GM13976 (cell line): ENCODE results near the gene SKAP1.

Experiments used
- DNase-seq: peaks from one replicate; pipeline ENCODE4 v3.0.0; 2012; ENCODE audit warnings: low spot score
- in situ Hi-C: fragments of 300-500 bp; cut with MboI; formaldehyde crosslinking; loops from one replicate; pipeline ENCODE4 v1.12.0; 2022; ENCODE audit warnings: low sequenced_read_pairs, mixed read lengths, inconsistent platforms; ENCODE audit not compliant: unreplicated experiment
- TF ChIP-seq, protein P1 (sequence below): IDR thresholded peaks from 2 replicates; pipeline ENCODE4 v1.5.1; 2012; ENCODE audit warnings: borderline replicate concordance, mild to moderate bottlenecking; ENCODE audit not compliant: insufficient read depth; ENCODE audit errors: extremely low read depth, missing control alignments, control extremely low read depth

Gene SKAP1

DNA sequence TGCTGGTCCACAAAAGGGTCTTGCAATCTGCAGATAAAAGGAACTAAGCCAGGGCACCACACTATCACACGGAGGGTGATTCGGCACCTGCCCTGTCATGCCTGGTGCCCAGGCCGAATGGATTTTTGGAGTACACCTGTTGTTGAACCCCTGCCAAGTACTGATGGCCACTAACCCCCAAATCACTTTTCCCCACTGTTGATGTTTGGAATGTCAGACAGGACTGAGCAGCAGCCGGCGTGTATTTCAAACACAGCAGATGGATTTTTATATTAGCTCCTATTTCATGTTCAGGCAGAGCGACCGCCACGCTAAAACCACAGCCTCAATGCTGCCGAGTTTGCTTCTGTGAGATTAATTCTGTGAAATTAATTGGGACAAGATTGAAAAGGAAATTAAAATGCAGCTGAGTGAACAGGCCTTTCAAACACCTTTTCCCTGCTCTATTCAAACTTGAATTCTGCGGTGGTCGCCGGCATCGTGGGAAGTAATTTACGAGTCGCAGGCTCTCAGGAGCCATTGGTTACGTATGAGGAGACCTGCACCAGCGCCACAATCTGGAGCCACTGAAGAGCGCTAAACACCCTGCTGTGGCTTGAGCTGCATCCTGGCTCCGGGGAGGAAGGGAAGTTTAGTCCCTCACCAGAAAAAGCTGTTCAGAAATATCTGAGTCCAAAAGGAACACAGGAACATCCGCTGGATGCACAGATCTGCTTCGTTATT is 274.0 kb downstream of the SKAP1 start:
- TF ChIP-seq, protein P1, sequence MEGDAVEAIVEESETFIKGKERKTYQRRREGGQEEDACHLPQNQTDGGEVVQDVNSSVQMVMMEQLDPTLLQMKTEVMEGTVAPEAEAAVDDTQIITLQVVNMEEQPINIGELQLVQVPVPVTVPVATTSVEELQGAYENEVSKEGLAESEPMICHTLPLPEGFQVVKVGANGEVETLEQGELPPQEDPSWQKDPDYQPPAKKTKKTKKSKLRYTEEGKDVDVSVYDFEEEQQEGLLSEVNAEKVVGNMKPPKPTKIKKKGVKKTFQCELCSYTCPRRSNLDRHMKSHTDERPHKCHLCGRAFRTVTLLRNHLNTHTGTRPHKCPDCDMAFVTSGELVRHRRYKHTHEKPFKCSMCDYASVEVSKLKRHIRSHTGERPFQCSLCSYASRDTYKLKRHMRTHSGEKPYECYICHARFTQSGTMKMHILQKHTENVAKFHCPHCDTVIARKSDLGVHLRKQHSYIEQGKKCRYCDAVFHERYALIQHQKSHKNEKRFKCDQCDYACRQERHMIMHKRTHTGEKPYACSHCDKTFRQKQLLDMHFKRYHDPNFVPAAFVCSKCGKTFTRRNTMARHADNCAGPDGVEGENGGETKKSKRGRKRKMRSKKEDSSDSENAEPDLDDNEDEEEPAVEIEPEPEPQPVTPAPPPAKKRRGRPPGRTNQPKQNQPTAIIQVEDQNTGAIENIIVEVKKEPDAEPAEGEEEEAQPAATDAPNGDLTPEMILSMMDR = no peak
- no peak for DNase-seq
- in situ Hi-C loops = no loop called here

DNA sequence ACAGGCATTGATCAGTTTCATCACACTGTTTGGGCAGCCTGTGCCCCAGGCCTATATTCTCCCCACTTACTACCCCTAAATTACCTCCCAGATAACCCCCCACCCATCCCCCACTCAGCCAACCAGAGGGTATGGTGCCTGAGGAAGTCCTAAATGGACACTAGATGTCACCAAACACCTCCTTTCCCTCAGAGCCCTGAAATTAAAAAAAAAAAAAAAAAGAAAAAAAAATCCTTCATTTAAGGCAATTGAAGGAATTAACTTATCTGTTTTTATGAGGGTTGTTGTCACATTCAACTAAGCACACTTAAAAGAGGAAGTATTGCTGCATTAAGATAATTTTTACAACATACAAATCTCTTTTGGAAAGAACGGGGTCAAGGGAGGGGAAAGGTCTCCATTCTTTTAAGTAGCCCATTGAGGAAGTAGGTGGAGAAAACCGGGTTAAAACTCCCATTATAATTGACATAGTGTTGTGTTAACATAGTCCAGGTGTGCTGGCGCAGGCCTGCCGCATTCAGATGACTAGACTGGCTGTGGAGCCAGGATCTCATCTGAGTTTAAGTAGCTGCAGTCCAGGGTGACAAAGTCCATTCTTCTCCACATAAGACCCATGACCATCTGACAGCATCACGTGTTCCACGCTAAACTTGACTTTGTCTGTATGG is 276.2 kb downstream of the SKAP1 start:
- in situ Hi-C loops = no loop called here
- TF ChIP-seq, protein P1 = no peak

DNA sequence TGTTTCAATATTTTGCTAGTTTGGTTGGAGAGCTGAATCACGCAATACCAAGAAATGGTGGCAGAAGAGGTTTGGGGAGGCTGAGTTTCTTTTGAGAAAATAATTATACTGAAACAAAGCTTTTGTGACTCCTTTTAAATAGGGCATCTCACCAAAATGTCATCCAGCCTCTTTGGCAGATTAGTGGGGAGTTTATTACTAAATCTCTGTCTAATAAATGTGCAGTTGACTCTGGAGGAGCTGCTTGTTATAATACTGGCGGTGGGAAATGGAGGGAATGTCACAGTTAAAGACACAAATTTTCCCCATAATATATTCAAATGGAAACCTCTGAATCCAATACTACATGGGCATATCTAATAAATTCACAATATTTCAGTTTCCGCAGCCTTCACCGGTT is 277.7 kb downstream of the SKAP1 start:
- TF ChIP-seq, protein P1 = no peak
- in situ Hi-C loops = no loop called here
- DNase-seq = no peak

More for the DNA sequence above, 276.2 kb downstream of the SKAP1 start:
- DNase-seq = peak; percentile 35

DNA sequence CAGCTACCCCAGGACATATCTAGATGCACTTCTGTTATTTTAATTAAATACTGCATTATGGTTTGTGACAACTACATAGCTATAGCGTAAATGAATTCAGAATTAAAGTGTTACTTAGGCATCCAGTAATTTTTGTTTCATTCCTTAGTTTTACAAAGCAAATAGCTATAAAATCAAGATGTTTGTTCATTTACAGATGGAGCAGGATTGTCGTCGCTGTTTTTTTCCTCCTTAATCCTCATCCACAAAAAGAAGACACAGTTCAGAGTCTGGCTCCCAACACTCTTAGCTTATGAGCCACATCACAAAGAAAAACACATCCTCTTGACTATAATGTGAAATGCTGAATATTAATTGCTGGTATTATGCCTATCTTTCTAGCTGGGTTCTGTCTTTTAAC is 278.8 kb downstream of the SKAP1 start:
- in situ Hi-C loops = no loop called here
- no peak for DNase-seq
- TF ChIP-seq, protein P1 = no peak

DNA sequence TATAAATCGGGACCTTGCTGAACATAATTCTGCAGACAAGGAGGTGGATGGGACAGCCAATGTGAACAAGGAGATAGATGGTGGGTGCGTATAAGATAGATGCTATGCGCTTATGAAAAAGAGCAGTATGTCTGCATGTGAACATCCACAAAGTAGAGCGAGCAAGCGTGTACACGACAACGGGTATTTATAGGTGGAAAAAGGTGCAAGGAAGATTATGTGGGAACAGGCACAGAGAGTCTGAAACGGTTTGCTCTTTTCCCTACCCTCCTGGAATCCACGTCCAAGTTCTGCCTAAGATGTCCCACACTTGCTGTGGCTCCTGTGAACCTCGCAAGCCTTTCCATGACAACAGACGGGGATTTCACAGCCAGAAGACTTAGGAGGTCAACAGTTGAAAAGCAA is 279.4 kb downstream of the SKAP1 start:
- TF ChIP-seq, protein P1 = no peak

DNA sequence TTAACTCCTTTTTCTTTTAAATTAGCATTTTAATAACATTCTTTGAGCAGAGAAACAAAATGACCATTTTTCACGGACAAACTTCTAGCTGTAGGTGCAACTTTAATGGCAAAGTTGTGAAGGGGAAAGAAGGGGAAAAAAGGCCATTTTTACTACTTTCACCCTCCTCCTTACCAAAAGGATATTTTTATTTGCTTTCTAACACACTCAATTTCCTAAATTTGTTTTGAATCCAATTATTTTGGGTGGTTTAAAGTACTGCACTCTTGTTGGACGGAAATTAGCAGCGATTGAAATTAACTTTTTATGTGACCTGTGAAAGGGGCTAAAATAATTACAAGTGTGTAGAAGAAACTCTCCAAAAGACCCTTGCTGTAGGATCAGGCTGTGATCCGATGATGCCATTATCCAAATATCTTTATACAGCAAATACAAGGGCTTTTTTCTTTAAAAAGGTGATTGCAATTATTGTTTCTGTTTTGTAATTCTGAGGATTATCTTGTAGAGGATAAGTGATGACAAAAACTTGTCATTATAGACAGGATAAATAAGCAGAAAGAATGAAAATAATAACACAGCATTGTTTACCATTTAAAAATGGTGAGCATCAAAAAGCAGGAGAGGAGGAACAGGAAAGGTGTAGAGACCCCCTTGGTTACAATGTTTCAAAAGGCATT is 280.1 kb downstream of the SKAP1 start:
- DNase-seq = no peak
- TF ChIP-seq, protein P1 = no peak
- in situ Hi-C loops = no loop called here

More for the DNA sequence above, 279.4 kb downstream of the SKAP1 start:
- DNase-seq = no peak
- in situ Hi-C loops = no loop called here
